H9 (cell line): ENCODE data around the gene PRKCB. TPM values are rescaled to one million over a fixed set of nuclear protein-coding genes. Genes with fewer than 3 reads are reported as not detected.

ENCODE experiments used
- DNase-seq: peaks from one replicate; pipeline ENCODE4 v3.0.0-alpha.2; 2017
- H2AFZ ChIP-seq: one replicate; pipeline ENCODE4 v1.6.1; 2013; ENCODE audit warnings: mild to moderate bottlenecking, low read length, control low read depth, moderate library complexity
- H2AK5ac ChIP-seq: 2 replicates; pipeline ENCODE4 v1.6.1; 2013; ENCODE audit warnings: low read length, control low read depth, mixed read lengths; ENCODE audit not compliant: insufficient read length
- H2BK120ac ChIP-seq: one replicate; pipeline ENCODE4 v1.6.1; 2013; ENCODE audit warnings: low read depth, mild to moderate bottlenecking, low read length, control low read depth, inconsistent platforms; ENCODE audit not compliant: poor library complexity, severe bottlenecking
- H2BK12ac ChIP-seq: 2 replicates; pipeline ENCODE4 v1.6.1; 2013; ENCODE audit warnings: low read length, control low read depth, mixed read lengths, low read depth; ENCODE audit not compliant: insufficient read length
- H2BK15ac ChIP-seq: 2 replicates; pipeline ENCODE4 v1.6.1; 2013; ENCODE audit warnings: low read depth, low read length, control low read depth
- H2BK20ac ChIP-seq: one replicate; pipeline ENCODE4 v1.6.1; 2013; ENCODE audit warnings: low read depth, mild to moderate bottlenecking, low read length, control low read depth, inconsistent platforms; ENCODE audit not compliant: poor library complexity, severe bottlenecking
- H2BK5ac ChIP-seq: 2 replicates; pipeline ENCODE4 v1.6.1; 2013; ENCODE audit warnings: low read length, control low read depth, mixed read lengths; ENCODE audit not compliant: insufficient read length
- H3K14ac ChIP-seq: 2 replicates; pipeline ENCODE4 v1.6.1; 2013; ENCODE audit warnings: low read length, control low read depth; ENCODE audit not compliant: insufficient read depth
- H3K18ac ChIP-seq: 2 replicates; pipeline ENCODE4 v1.6.1; 2013; ENCODE audit warnings: low read depth, mild to moderate bottlenecking, mixed read lengths, low read length, control low read depth; ENCODE audit not compliant: insufficient read length
- H3K23ac ChIP-seq: 2 replicates; pipeline ENCODE4 v1.6.1; 2013; ENCODE audit warnings: low read length, control low read depth, mixed read lengths, low read depth; ENCODE audit not compliant: insufficient read length
- H3K23me2 ChIP-seq: 2 replicates; pipeline ENCODE4 v1.6.1; 2013; ENCODE audit warnings: low read depth, mild to moderate bottlenecking, mixed read lengths, low read length, control low read depth; ENCODE audit not compliant: insufficient read length, poor library complexity, severe bottlenecking
- H3K27ac ChIP-seq: 2 replicates; pipeline ENCODE4 v1.5.1; 2013; ENCODE audit warnings: low read length, control low read depth, mixed read lengths, low read depth; ENCODE audit not compliant: insufficient read length
- H3K27me3 ChIP-seq: 2 replicates; pipeline ENCODE4 v1.6.1; 2013; ENCODE audit warnings: low read length, control low read depth, inconsistent platforms; ENCODE audit not compliant: insufficient read depth
- H3K4ac ChIP-seq: 2 replicates; pipeline ENCODE4 v1.6.1; 2013; ENCODE audit warnings: low read depth, mild to moderate bottlenecking, control low read depth, inconsistent platforms, low read length, moderate library complexity
- H3K4me1 ChIP-seq: 2 replicates; pipeline ENCODE4 v1.6.1; 2013; ENCODE audit warnings: low read length, control low read depth, inconsistent platforms; ENCODE audit not compliant: insufficient read depth
- H3K4me2 ChIP-seq: 2 replicates; pipeline ENCODE4 v1.6.1; 2013; ENCODE audit warnings: low read length, control low read depth, mixed read lengths; ENCODE audit not compliant: insufficient read length, insufficient read depth
- H3K56ac ChIP-seq: 2 replicates; pipeline ENCODE4 v1.6.1; 2013; ENCODE audit warnings: low read depth, mild to moderate bottlenecking, mixed read lengths, low read length, control low read depth; ENCODE audit not compliant: insufficient read length
- H3K79me1 ChIP-seq: 2 replicates; pipeline ENCODE4 v1.6.1; 2013; ENCODE audit warnings: low read depth, mild to moderate bottlenecking, moderate library complexity, low read length, control low read depth, inconsistent platforms; ENCODE audit not compliant: insufficient read depth, poor library complexity, severe bottlenecking
- H3K79me2 ChIP-seq: 2 replicates; pipeline ENCODE4 v1.6.1; 2013; ENCODE audit warnings: low read length, control low read depth, inconsistent platforms; ENCODE audit not compliant: insufficient read depth
- H3K9ac ChIP-seq: 2 replicates; pipeline ENCODE4 v1.6.1; 2013; ENCODE audit warnings: low read length, control low read depth, mixed read lengths; ENCODE audit not compliant: insufficient read length; ENCODE audit errors: extremely low read depth
- H3K9me3 ChIP-seq: one replicate; pipeline ENCODE4 v1.6.1; 2013; ENCODE audit warnings: low read depth, low read length, inconsistent platforms; ENCODE audit not compliant: control insufficient read depth
- H3T11ph ChIP-seq: one replicate; pipeline ENCODE4 v1.6.1; 2013; ENCODE audit warnings: mild to moderate bottlenecking, low read length, control low read depth, inconsistent platforms
- H4K20me1 ChIP-seq: one replicate; pipeline ENCODE4 v1.6.1; 2013; ENCODE audit not compliant: control insufficient read depth, insufficient read length, insufficient read depth
- H4K5ac ChIP-seq: 2 replicates; pipeline ENCODE4 v1.6.1; 2013; ENCODE audit warnings: low read depth, mild to moderate bottlenecking, mixed read lengths, low read length, control low read depth; ENCODE audit not compliant: insufficient read length
- H4K8ac ChIP-seq: replicated peaks from 2 replicates; pipeline ENCODE4 v1.6.1; 2013; ENCODE audit warnings: low read length, control low read depth, mixed read lengths, low read depth; ENCODE audit not compliant: insufficient read length
- H4K91ac ChIP-seq: 2 replicates; pipeline ENCODE4 v1.6.1; 2013; ENCODE audit warnings: low read depth, mild to moderate bottlenecking, moderate library complexity, mixed read lengths, low read length, control low read depth; ENCODE audit not compliant: insufficient read length
- H3K27ac Mint-ChIP-seq, 3 experiments: 2 replicates in 2 of 3; 3 replicates in 1 of 3; pipeline ENCODE4 v1.8.0; 2020 to 2021; ENCODE audit warnings: mixed read lengths in 3 of 3, mild to moderate bottlenecking in 1 of 3, moderate library complexity in 1 of 3
- H3K27me3 Mint-ChIP-seq: 2 replicates; pipeline ENCODE4 v1.8.0; 2021; ENCODE audit warnings: low read depth, mild to moderate bottlenecking, moderate library complexity, mixed read lengths
- H3K36me3 Mint-ChIP-seq, 3 experiments: 2 replicates in 2 of 3; 3 replicates in 1 of 3; pipeline ENCODE4 v1.8.0; 2020 to 2021; ENCODE audit warnings: low read depth in 3 of 3, mixed read lengths in 3 of 3; ENCODE audit not compliant: insufficient read depth in 1 of 3
- H3K4me1 Mint-ChIP-seq, 2 experiments: 2 replicates each; pipeline ENCODE4 v1.8.0; 2020; ENCODE audit warnings: mixed read lengths in 2 of 2
- H3K4me3 Mint-ChIP-seq, 2 experiments: 2 replicates in 1 of 2; 3 replicates in 1 of 2; pipeline ENCODE4 v1.8.0; 2020 to 2021; ENCODE audit warnings: mild to moderate bottlenecking in 2 of 2, mixed read lengths in 2 of 2, moderate library complexity in 1 of 2
- H3K9me3 Mint-ChIP-seq, 2 experiments: 2 replicates in 1 of 2; 3 replicates in 1 of 2; pipeline ENCODE4 v1.8.0; 2020; ENCODE audit warnings: mild to moderate bottlenecking in 2 of 2, mixed read lengths in 2 of 2, moderate library complexity in 1 of 2
- CTCF ChIP-seq: fragments of 200-600 bp; sonication (generic); conservative IDR thresholded peaks from 3 replicates; pipeline ENCODE4 v1.8.0; 2021; ENCODE audit warnings: antibody characterized with exemption, mild to moderate bottlenecking
- WGBS: extraction: QIAGEN DNeasy Blood & Tissue Kit; methylation state at CpG from one replicate; pipeline ENCODE4 v1.1.7; 2013; ENCODE audit warnings: missing lambda C conversion rate, low lambda C conversion rate, mixed read lengths; ENCODE audit not compliant: insufficient read length; ENCODE audit errors: extremely low coverage; 5-methylcytosine and 5-hydroxymethylcytosine counted together
- total RNA-seq: library from RNA; stranded (reverse); gene quantifications from 2 replicates; pipeline ENCODE4 v1.2.1, GENCODE V29; 2021

Gene PRKCB
- total RNA-seq, 1 experiment from 2014 or later, result 7.0 TPM

GRCh38 chr16:24218299-24218698 lies 382.5 kb downstream of the PRKCB start:
- no peak for TF ChIP-seq CTCF

More at GRCh38 chr16:24218299-24218698, 382.5 kb downstream of the PRKCB start:
- H4K91ac ChIP-seq, result no peak overlapping the region
- no peak overlapping the region for H3K4ac ChIP-seq
- no peaks in the 10 kb centered on the region for H4K20me1 ChIP-seq
- no peak overlapping the region for H3K23ac ChIP-seq
- H4K5ac ChIP-seq, result no peak overlapping the region
- Mint-ChIP-seq H3K27me3 (peaks cover 1% of the 10 kb centered on the region; the same call in 1 of the 2 replicates), H3K9me3 (no peaks in the 10 kb centered on the region; a peak in 1 of 5 replicates), H3K27ac (no peak overlapping the region; a peak in 1 of 7 replicates), H3K36me3 (no peaks in the 10 kb centered on the region), H3K4me3 (no peak overlapping the region), H3K4me1 (peaks cover 17 to 29% of the 10 kb centered on the region in 2 experiments)
- no peak overlapping the region for H3K14ac ChIP-seq
- no peak overlapping the region for H2BK20ac ChIP-seq
- H3K4me2 ChIP-seq, result no peak overlapping the region
- H2BK15ac ChIP-seq, result no peak overlapping the region
- no peaks in the 10 kb centered on the region for H3K79me1 ChIP-seq
- H3K27ac ChIP-seq, result no peak overlapping the region
- no peaks in the 10 kb centered on the region for H3K23me2 ChIP-seq
- no peaks in the 10 kb centered on the region for H3K27me3 ChIP-seq
- no peak overlapping the region for H2BK120ac ChIP-seq
- no peaks in the 10 kb centered on the region for H3K79me2 ChIP-seq
- no peak overlapping the region for H2BK5ac ChIP-seq
- no CpG with 5 or more reads among the region's 4 CpGs for WGBS
- no peaks in the 10 kb centered on the region for H3K9me3 ChIP-seq
- H3T11ph ChIP-seq, result no peak overlapping the region
- no peak overlapping the region for H2AK5ac ChIP-seq
- H2AFZ ChIP-seq, result no peak overlapping the region
- H3K9ac ChIP-seq, result no peak overlapping the region
- H2BK12ac ChIP-seq, result no peak overlapping the region
- no peaks in the 10 kb centered on the region for H3K4me1 ChIP-seq
- DNase-seq, result no peak
- no peak overlapping the region for H3K18ac ChIP-seq
- no peak overlapping the region for H3K56ac ChIP-seq
- no peak overlapping the region for H4K8ac ChIP-seq
